ENCODE results near the gene ARHGEF26. TPM values are rescaled to one million over a fixed set of nuclear protein-coding genes. Genes with fewer than 3 reads are reported as not detected.

The ARHGEF26 gene
- total RNA-seq, 1 experiment from 2014 or later: 2.9 TPM

- DNase-seq (ENCODE audit: extremely low read depth, low read depth): no peak
Measured at GRCh38 chr3:154194877-154195276, 73.7 kb downstream of the ARHGEF26 start.

DNA sequence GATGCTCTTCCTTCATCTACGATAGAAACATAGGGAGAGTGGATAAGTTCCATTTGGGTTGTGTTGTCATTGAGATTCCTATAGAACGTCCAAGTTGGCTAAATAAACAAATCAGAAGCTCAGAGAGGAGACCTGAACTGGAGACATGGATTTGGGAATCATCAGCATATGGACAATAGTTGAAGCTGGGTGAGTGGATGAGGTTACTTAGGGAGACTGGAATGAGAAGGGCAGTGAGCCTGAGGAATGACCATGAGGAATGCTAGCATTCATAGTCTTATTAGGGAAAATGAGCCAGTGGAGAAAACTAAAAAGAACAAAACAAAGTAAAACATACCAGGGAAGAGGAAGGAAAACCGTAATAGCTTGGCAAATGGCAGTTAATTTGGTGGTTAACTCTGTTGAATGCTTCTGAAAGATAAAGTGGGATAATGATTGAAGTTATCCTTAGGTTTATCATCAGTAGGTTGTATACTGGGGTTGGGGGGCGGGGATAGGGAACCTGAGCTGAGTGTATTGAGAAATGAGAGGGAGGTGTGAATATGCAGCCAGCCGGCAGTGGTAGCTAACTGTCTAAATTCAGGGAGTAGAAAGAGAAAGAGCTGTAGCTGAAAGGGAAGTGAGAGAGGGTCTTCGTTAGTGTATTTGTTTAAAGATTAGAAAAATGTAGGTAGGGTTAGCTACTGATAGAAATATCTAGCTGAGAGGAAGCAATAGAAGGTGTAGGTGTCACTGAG lies 74.6 kb downstream of the ARHGEF26 start:
- no peak for DNase-seq (ENCODE audit: extremely low read depth, low read depth)

DNA sequence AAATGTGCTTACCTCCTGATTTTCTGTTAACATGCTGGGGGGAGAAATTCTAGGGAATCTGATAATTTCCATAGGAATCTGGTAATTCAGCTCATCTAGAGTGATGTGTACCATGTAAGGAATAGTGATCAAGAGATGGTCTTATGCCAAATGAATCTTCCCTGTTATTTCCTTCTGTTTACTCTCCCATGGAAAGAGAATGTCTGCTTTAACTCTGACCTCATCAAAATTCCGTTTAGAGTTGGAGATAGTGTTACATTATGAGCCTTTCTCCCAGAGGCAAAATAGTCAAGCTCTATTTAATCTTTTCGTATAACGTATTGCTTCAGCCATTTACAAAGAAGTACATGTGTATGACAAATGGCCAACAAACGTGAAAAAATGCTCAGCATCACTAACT lies 76.6 kb downstream of the ARHGEF26 start:
- DNase-seq (ENCODE audit: extremely low read depth, low read depth): no peak

DNA sequence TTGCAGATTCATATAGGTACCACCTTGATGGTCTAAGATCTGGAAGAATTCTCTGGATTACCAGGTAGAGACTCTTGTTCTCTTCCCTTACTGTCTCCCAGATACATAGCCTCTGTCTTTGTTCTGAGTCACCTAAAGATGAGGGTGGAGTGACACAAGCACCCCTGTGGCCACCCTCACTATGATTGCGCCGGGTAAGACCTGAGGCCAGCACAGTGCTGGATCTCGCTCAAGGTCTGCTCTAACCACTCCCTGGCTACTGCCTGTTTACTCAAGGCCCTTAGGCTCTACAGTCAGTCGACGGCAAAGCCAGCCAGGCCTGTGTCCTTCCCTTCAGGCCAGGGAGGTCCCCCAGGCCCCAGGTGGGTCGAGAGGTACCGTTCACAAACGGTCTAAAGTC lies 88.3 kb downstream of the ARHGEF26 start:
- DNase-seq (ENCODE audit: extremely low read depth, low read depth): no peak

DNA sequence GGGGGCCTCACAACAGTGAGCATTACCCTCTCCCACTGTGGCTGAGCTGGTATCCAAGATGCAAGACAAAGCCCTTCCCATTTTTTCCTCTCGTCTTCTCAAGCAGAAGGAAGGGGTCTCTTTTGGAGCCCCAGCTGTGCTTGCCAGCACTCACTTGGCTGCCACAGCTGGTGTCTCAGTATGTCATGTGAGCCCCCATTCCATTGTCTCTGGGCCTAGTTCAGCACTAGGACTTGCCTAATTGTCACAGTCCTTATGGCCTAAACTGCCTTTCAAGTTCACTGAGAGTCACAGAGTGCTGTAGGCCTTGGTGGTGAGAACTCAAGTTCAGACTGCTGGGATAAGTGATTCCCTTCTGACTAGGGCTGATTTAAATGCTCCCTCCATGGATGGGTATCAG lies 89.8 kb downstream of the ARHGEF26 start:
- no peak for DNase-seq (ENCODE audit: extremely low read depth, low read depth)

DNA sequence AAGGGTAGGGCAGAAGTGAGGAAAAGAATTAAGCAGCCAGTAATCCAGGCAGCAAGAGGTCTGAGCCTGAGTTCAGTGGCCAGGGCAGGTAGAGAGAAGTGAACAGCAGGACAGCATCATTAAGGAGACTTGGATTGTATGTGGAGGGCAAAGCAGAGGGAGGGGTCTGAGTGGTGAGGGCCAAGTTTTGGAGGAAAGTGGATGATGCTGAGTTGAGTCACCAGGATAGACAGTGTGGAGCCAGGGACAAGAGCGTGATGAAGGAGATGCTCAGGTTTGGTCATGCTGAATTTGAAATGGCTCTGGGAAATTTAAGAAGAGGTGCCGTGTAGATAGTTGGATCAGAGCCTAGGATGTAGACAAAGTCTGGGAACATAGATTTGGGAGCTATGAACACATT lies 93.1 kb downstream of the ARHGEF26 start:
- no peak for DNase-seq (ENCODE audit: extremely low read depth, low read depth)

- no peak for DNase-seq (ENCODE audit: extremely low read depth, low read depth)
Measured at GRCh38 chr3:154217671-154218070, 96.5 kb downstream of the ARHGEF26 start.

- DNase-seq (ENCODE audit: extremely low read depth, low read depth): no peak
Measured at GRCh38 chr3:154218728-154219127, 97.5 kb downstream of the ARHGEF26 start.

GRCh38 chr3:154220462-154220861 lies 99.3 kb downstream of the ARHGEF26 start:
- DNase-seq (ENCODE audit: extremely low read depth, low read depth): no peak

DNA sequence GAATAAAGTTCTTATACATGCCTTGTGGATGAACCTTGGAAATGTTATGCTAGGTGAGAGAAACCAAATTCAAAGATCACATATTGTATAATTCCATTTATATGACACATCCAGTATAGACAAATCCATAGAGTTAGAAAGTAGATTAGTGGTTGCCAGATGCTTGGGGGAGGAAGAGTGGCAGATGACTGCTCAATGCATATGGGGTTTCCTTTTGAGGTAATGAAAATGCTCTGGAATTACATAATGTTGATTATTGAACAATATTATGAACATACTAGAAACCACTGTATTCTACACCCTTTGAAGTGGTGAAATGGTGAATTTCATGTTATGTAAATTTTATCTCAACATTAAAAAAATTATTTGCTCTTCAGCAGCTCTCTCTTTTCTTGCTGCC lies 102.3 kb downstream of the ARHGEF26 start:
- DNase-seq (ENCODE audit: extremely low read depth, low read depth): no peak

GRCh38 chr3:154224366-154224765 lies 103.2 kb downstream of the ARHGEF26 start:
- no peak for DNase-seq (ENCODE audit: extremely low read depth, low read depth)

DNA sequence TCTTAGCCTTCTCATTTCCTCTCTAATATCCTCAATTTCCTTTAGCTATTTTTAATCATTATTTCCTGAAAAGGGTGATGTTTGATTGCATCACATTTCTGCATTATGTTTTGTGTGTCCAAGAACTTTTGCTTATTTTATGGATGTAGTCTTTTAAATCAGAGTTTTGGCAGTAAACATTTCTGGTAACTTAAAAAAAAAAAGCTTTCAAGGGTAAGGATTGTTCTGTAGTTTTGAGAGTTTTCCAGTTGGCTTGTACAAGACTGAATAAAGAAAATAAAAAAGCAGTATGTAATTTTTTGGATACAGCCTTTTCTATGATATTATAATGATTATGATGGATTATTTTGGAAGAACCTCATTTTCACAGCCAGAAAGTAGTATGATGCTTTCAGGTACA lies 103.7 kb downstream of the ARHGEF26 start:
- no peak for DNase-seq (ENCODE audit: extremely low read depth, low read depth)

GRCh38 chr3:154225536-154225935 lies 104.3 kb downstream of the ARHGEF26 start:
- DNase-seq (ENCODE audit: extremely low read depth, low read depth): no peak

- DNase-seq (ENCODE audit: extremely low read depth, low read depth): no peak
Measured at GRCh38 chr3:154227531-154227930, 106.3 kb downstream of the ARHGEF26 start.

- DNase-seq (ENCODE audit: extremely low read depth, low read depth): no peak
Measured at GRCh38 chr3:154228561-154229216, 107.5 kb downstream of the ARHGEF26 start.

DNA sequence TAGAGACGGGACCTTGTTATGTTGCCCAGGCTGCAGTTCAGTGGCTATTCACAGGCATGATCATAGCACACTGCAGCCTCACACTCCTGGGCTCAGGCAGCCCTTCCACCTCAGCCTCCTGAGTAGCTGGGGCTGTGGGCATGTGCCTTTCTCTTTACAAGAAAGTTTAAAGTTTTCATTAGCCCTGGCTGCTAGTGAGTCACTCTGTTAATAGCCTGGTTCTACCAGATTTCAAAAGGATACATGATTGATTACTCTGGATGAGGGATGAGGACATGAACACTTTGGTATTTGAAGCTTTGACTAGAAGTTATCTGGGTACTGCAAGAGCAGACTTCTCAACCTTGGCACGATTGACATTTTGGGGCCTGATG lies 108.0 kb downstream of the ARHGEF26 start:
- DNase-seq (ENCODE audit: extremely low read depth, low read depth): no peak

- DNase-seq (ENCODE audit: extremely low read depth, low read depth): no peak
Measured at GRCh38 chr3:154235330-154235729, 114.1 kb downstream of the ARHGEF26 start.

GRCh38 chr3:154236331-154236730 lies 115.1 kb downstream of the ARHGEF26 start:
- no peak for DNase-seq (ENCODE audit: extremely low read depth, low read depth)

GRCh38 chr3:154240235-154240634 lies 119.0 kb downstream of the ARHGEF26 start:
- no peak for DNase-seq (ENCODE audit: extremely low read depth, low read depth)

- no peak for DNase-seq (ENCODE audit: extremely low read depth, low read depth)
Measured at GRCh38 chr3:154241496-154241895, 120.3 kb downstream of the ARHGEF26 start.

DNA sequence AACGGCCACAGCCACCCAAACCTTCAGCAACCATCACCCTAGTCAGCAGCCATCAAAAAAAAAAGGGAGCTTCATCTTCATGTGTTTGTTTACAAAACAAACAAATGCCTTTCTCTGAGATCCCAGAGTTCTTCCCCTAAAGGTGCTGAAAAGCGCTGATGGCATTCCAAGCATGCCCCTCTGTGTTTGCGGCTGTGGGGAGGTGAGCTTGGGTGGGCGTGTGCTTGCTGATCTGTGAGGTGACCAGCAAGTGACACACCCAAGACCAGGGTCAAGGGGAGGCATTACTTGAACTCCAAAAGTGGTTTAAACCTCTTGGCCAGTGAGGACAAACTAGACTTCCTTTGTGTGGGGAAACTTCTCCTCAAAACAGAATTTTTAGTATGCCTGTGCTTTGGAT lies 121.6 kb downstream of the ARHGEF26 start:
- no peak for DNase-seq (ENCODE audit: extremely low read depth, low read depth)

- no peak for DNase-seq (ENCODE audit: extremely low read depth, low read depth)
Measured at GRCh38 chr3:154243353-154243752, 122.2 kb downstream of the ARHGEF26 start.

DNA sequence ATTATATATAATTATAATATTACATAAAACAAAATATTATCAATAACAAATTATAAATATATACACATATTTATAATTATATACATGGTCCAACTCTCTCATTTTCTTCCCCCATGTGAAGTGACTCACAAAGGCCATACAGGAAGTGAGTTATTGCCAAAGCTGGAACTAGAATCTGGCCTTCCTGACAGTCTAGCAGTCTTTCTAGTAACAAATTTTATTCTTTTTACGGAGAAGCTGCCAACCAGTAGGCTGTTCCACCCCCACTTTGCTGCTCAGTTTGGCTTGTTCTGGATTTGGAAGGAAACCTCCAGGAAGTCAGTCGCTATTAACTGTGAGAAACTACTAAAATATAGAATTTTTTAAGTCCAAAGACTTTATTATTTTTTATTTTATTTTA lies 123.5 kb downstream of the ARHGEF26 start:
- DNase-seq (ENCODE audit: extremely low read depth, low read depth): no peak

All from NCI-H460 (cell line).